SK-N-SH treated with all-trans-retinoic acid at 6 μM for 48 hours (cell line): ENCODE measurements around the gene OR5D16.

Experiments used
- CSDC2 ChIP-seq: fragments of 250-450 bp; sonication (Bioruptor Pico); IDR thresholded peaks from 2 replicates; pipeline ENCODE4 v1.5.0; 2020; ENCODE audit warnings: mild to moderate bottlenecking, moderate library complexity
- OSR1 ChIP-seq: fragments of 250-450 bp; sonication (Bioruptor Pico); IDR thresholded peaks from 2 replicates; pipeline ENCODE4 v1.8.0; 2022; ENCODE audit warnings: moderate library complexity, mild to moderate bottlenecking, inconsistent platforms
- RARB ChIP-seq: fragments of 250-450 bp; sonication (Bioruptor Pico); IDR thresholded peaks from 2 replicates; pipeline ENCODE4 v1.8.0; 2021; ENCODE audit warnings: mild to moderate bottlenecking, moderate library complexity
- ZNF70 ChIP-seq: fragments of 450-650 bp; formaldehyde crosslinking; IDR thresholded peaks from 2 replicates; pipeline ENCODE4 v1.5.0; 2020; ENCODE audit warnings: mild to moderate bottlenecking, moderate library complexity
- ZNF8 ChIP-seq: fragments of 450-650 bp; formaldehyde crosslinking; IDR thresholded peaks from 2 replicates; pipeline ENCODE4 v1.5.0; 2020; ENCODE audit warnings: mild to moderate bottlenecking, moderate library complexity
- TF ChIP-seq, protein P1 (sequence below): fragments of 250-450 bp; sonication (Bioruptor Pico); IDR thresholded peaks from 2 replicates; pipeline ENCODE4 v1.5.1; 2021; ENCODE audit warnings: mild to moderate bottlenecking, moderate library complexity
- TF ChIP-seq, protein P2 (sequence below): fragments of 250-450 bp; sonication (Bioruptor Pico); IDR thresholded peaks from 2 replicates; pipeline ENCODE4 v1.5.1; 2020; ENCODE audit warnings: low read depth, mild to moderate bottlenecking, moderate library complexity

DNA sequence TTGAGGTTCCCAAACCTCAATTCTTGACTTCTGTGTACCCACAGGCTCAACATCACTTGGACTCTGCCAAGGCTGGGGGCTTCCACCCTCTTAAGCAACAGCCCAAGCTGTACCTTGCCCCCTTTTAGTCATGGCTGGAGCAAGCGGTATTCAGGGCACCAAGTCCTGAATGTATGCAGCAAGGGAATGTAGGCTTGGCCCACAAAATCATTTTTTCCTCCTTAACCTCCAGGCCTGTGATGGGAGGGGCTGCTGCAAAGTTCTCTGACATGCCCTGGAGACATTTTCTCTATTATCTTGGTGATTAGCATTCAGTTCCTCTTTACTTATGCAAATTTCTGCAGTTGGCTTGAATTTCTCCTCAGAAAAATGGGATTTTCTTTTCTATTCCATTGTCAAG, 32.3 kb upstream of the OR5D16 start:
- TF ChIP-seq OSR1 (CRISPR knock-in tag): no peak
- no peak for TF ChIP-seq RARB
- TF ChIP-seq, protein P1, sequence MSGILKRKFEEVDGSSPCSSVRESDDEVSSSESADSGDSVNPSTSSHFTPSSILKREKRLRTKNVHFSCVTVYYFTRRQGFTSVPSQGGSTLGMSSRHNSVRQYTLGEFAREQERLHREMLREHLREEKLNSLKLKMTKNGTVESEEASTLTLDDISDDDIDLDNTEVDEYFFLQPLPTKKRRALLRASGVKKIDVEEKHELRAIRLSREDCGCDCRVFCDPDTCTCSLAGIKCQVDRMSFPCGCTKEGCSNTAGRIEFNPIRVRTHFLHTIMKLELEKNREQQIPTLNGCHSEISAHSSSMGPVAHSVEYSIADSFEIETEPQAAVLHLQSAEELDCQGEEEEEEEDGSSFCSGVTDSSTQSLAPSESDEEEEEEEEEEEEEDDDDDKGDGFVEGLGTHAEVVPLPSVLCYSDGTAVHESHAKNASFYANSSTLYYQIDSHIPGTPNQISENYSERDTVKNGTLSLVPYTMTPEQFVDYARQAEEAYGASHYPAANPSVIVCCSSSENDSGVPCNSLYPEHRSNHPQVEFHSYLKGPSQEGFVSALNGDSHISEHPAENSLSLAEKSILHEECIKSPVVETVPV (CRISPR knock-in tag): no peak
- TF ChIP-seq ZNF70 (CRISPR knock-in tag): no peak
- TF ChIP-seq, protein P2, sequence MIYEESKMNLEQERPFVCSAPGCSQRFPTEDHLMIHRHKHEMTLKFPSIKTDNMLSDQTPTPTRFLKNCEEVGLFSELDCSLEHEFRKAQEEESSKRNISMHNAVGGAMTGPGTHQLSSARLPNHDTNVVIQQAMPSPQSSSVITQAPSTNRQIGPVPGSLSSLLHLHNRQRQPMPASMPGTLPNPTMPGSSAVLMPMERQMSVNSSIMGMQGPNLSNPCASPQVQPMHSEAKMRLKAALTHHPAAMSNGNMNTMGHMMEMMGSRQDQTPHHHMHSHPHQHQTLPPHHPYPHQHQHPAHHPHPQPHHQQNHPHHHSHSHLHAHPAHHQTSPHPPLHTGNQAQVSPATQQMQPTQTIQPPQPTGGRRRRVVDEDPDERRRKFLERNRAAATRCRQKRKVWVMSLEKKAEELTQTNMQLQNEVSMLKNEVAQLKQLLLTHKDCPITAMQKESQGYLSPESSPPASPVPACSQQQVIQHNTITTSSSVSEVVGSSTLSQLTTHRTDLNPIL: no peak
- no peak for TF ChIP-seq ZNF8
- no peak for TF ChIP-seq CSDC2 (CRISPR knock-in tag)
